K562 (cell line): ENCODE data around the gene PRSS38. TPM values are rescaled to one million over a fixed set of nuclear protein-coding genes. Genes with fewer than 3 reads are reported as not detected.

ENCODE experiments used
- ATAC-seq: fragments of 200-7000 bp; cut with Tn5 transposase; 3 replicates; pipeline ENCODE4 v1.9.1; 2020; ENCODE audit warnings: moderate library complexity
- BruUV-seq: library from RNA; stranded (reverse); fragments of 400-500 nt; replicated peaks from 2 replicates; lab custom pipeline; 2021; lab: Mats Ljungman, UMichigan
- CTCF ChIA-PET: fragments of 300-600 bp; formaldehyde crosslinking; extraction: SDS; loops from one replicate; lab custom pipeline; 2021; ENCODE audit warnings: low intra/inter-chr PET ratio; lab: Yijun Ruan, JAX
- POLR2A ChIA-PET: fragments of 300-600, 350-650 bp; sonication (Branson Sonifier 250); formaldehyde crosslinking; extraction: SDS; loops from one replicate; lab custom pipeline; 2021; ENCODE audit warnings: antibody characterized with exemption, inconsistent platforms; lab: Yijun Ruan, JAX
- DNase-seq, 4 experiments: peaks; one replicate each; pipeline versions ENCODE4 v3.0.0 to v3.0.0-alpha.2; 2011 to 2018; ENCODE audit warnings: low spot score in 3 of 4, mixed read lengths in 3 of 4; ENCODE audit errors: extremely low read depth in 1 of 4
- FAIRE-seq: peaks from 2 replicates; lab custom pipeline; 2011; peaks lifted over from hg19 to GRCh38; lab: Jason Lieb, UNC
- H2AFZ ChIP-seq: 2 replicates; pipeline ENCODE4 v1.6.0; 2011; ENCODE audit warnings: low read depth, low read length, control low read depth, inconsistent platforms
- H3K27ac ChIP-seq: fragments of 200-600 bp; 3 replicates; pipeline ENCODE4 v1.8.0; 2011; ENCODE audit warnings: low read depth, mild to moderate bottlenecking, control low read depth, inconsistent platforms, low read length, moderate library complexity, mixed read lengths; ENCODE audit errors: extremely low read depth
- H3K27me3 ChIP-seq, 2 experiments: fragments of 300-600 bp in 1 of 2; 2 replicates in 1 of 2; 3 replicates in 1 of 2; pipeline versions ENCODE4 v1.6.0 to v1.8.0; 2011; ENCODE audit warnings: inconsistent platforms in 2 of 2, low read length in 2 of 2, mild to moderate bottlenecking in 1 of 2, mixed read lengths in 1 of 2, moderate library complexity in 1 of 2; ENCODE audit not compliant: control insufficient read depth in 2 of 2, insufficient read depth in 2 of 2
- H3K36me3 ChIP-seq: fragments of 300-600 bp; 3 replicates; pipeline ENCODE4 v1.8.0; 2011; ENCODE audit warnings: mild to moderate bottlenecking, low read length, inconsistent platforms; ENCODE audit not compliant: control insufficient read depth, insufficient read depth
- H3K4me1 ChIP-seq, 2 experiments: fragments of 200-600 bp in 1 of 2; replicated peaks in 1 of 2; 2 replicates in 1 of 2; 3 replicates in 1 of 2; pipeline versions ENCODE4 v1.5.1 to v1.8.0; 2011; ENCODE audit warnings: inconsistent platforms in 2 of 2, low read length in 2 of 2, mild to moderate bottlenecking in 1 of 2, mixed read lengths in 1 of 2, moderate library complexity in 1 of 2; ENCODE audit not compliant: control insufficient read depth in 2 of 2, insufficient read depth in 2 of 2
- H3K4me2 ChIP-seq: 2 replicates; pipeline ENCODE4 v1.6.1; 2011; ENCODE audit warnings: low read length, control low read depth, inconsistent platforms, mixed read lengths; ENCODE audit not compliant: insufficient read depth
- H3K4me3 ChIP-seq: fragments of 200-600 bp; sonication (generic), shearing (Covaris generic); 2 replicates; pipeline ENCODE4 v1.5.1; 2016; ENCODE audit warnings: control low read depth, inconsistent platforms
- H3K79me2 ChIP-seq: fragments of 200-600 bp; 3 replicates; pipeline ENCODE4 v1.8.0; 2011; ENCODE audit warnings: low read length, inconsistent platforms; ENCODE audit not compliant: control insufficient read depth, insufficient read depth
- H3K9ac ChIP-seq, 2 experiments: 2 replicates each; pipeline versions ENCODE4 v1.6.0 to v1.6.1; 2011; ENCODE audit warnings: low read depth in 2 of 2, low read length in 2 of 2, control low read depth in 1 of 2, inconsistent platforms in 1 of 2, mild to moderate bottlenecking in 1 of 2, mixed read lengths in 1 of 2; ENCODE audit not compliant: insufficient read depth in 1 of 2
- H3K9me1 ChIP-seq: one replicate; pipeline ENCODE4 v1.6.0; 2011; ENCODE audit warnings: inconsistent platforms, mild to moderate bottlenecking, low read length, moderate library complexity; ENCODE audit not compliant: control insufficient read depth, insufficient read depth
- H3K9me3 ChIP-seq: replicated peaks from 2 replicates; pipeline ENCODE4 v1.5.1; 2011; ENCODE audit warnings: low read depth, low read length, inconsistent platforms; ENCODE audit not compliant: control insufficient read depth, insufficient read depth
- H4K20me1 ChIP-seq: replicated peaks from 2 replicates; pipeline ENCODE4 v1.6.1; 2011; ENCODE audit warnings: low read length, inconsistent platforms, mixed read lengths; ENCODE audit not compliant: control insufficient read depth, insufficient read depth
- HNRNPUL1 ChIP-seq: fragments of 200-400 bp; formaldehyde crosslinking; IDR thresholded peaks from 2 replicates; pipeline ENCODE4 v1.6.1; 2017; ENCODE audit warnings: low read length
- WGBS: fragments of 100-300 bp; shearing (Covaris generic); methylation state at CpG from one replicate; pipeline ENCODE4 v1.1.6; 2016; ENCODE audit warnings: low coverage, mixed read lengths; ENCODE audit not compliant: insufficient coverage; ENCODE audit errors: missing lambda C conversion rate; 5-methylcytosine and 5-hydroxymethylcytosine counted together
- in situ Hi-C: fragments of 300-500 bp; cut with MboI; formaldehyde crosslinking; loops from 4 replicates; pipeline ENCODE4 v1.15.0; 2018; ENCODE audit warnings: inconsistent platforms, mixed read lengths
- intact Hi-C: fragments of 100-400 bp; cut with micrococcal nuclease; formaldehyde crosslinking; loops from 2 replicates; pipeline ENCODE4 v1.14.2; 2022
- polyA plus RNA-seq, 8 experiments: library from polyadenylated mRNA; depleted of rRNA in 4 of 8; stranded (reverse) in 5 of 8; unstranded in 3 of 8; fragments of >200 nt; fragmentation: Nextera tagmentation in 2 of 8; fragmentation: Illumina TruSeq in 1 of 8; extraction: Ambion mirVana in 2 of 8; extraction: Trizol in 1 of 8; gene quantifications; 2 replicates each; pipeline versions ENCODE4 v1.2.1 to v1.2.3, GENCODE V29; 2011 to 2014; ENCODE audit warnings: inconsistent platforms in 1 of 8, missing spikeins in 1 of 8
- total RNA-seq, 7 experiments: library from RNA; depleted of rRNA in 6 of 7; stranded (reverse); fragments of >200 nt in 6 of 7; fragmentation: Illumina TruSeq in 2 of 7; extraction: Trizol in 2 of 7; gene quantifications; 2 replicates each; pipeline versions ENCODE4 v1.2.1 to v1.2.3, GENCODE V29; 2011 to 2021; ENCODE audit warnings: low replicate concordance in 1 of 7
- TF ChIP-seq, protein P1 (sequence below): fragments of 450-650 bp; IDR thresholded peaks from 2 replicates; pipeline ENCODE4 v1.6.1; 2018; ENCODE audit not compliant: partially characterized antibody

PRSS38 gene
- total and polyA plus RNA-seq, 9 of the 15 experiments (the other 6 are each of a cell fraction or from before 2014, with no cell fraction given) = 0.09 to 0.14 TPM; not detected in 7

DNA sequence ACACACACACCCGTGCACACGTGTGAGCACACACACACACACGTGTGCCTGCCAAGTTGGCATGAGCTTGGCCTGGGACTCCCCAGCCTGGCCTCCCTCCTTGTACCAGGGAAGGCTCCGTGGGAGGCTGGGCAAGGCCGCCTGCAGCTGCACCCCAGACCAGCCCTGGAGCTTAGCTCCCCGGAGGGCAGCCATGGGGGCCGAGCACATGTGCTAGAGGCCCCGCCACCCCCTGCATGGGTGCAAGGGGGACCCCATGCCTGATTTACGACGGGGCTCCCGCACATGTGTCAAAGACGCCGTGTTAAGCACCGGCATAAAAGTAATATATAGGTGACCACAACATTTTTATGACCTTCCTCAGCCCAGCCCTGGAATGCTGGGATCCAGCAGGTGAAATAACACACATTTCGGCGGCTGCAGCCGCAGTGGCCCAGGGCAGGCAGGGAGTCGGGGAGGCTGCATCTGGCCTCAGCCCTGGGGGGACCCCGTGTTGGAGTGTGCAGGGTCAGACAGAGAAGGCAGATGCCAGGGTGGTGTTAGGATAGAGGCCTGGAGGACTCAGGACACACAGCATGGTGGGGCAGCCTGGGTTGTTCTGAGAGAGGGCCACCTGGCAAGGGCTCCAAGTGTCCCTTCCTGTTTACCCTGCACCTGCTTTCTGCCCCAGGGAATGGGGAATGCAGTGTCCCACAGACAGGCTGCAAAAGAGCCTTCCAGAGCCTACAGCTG lies 75.9 kb downstream of the PRSS38 start:
- no peak for TF ChIP-seq HNRNPUL1
- TF ChIP-seq, protein P1, sequence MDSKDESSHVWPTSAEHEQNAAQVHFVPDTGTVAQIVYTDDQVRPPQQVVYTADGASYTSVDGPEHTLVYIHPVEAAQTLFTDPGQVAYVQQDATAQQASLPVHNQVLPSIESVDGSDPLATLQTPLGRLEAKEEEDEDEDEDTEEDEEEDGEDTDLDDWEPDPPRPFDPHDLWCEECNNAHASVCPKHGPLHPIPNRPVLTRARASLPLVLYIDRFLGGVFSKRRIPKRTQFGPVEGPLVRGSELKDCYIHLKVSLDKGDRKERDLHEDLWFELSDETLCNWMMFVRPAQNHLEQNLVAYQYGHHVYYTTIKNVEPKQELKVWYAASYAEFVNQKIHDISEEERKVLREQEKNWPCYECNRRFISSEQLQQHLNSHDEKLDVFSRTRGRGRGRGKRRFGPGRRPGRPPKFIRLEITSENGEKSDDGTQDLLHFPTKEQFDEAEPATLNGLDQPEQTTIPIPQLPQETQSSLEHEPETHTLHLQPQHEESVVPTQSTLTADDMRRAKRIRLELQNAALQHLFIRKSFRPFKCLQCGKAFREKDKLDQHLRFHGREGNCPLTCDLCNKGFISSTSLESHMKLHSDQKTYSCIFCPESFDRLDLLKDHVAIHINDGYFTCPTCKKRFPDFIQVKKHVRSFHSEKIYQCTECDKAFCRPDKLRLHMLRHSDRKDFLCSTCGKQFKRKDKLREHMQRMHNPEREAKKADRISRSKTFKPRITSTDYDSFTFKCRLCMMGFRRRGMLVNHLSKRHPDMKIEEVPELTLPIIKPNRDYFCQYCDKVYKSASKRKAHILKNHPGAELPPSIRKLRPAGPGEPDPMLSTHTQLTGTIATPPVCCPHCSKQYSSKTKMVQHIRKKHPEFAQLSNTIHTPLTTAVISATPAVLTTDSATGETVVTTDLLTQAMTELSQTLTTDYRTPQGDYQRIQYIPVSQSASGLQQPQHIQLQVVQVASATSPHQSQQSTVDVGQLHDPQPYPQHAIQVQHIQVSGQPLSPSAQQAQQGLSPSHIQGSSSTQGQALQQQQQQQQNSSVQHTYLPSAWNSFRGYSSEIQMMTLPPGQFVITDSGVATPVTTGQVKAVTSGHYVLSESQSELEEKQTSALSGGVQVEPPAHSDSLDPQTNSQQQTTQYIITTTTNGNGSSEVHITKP = peak; percentile 14
- no TSS peak for BruUV-seq
- Histone ChIP-seq H2AFZ (peak overlapping the region; percentile 30; the same call in 1 of the 2 replicates), H3K4me2 (no peak overlapping the region), H3K4me3 (no peak overlapping the region), H3K9me3 (no peaks in the 10 kb centered on the region), H3K79me2 (no peaks in the 10 kb centered on the region), H3K4me1 (peaks cover 10 to 70% of the 10 kb centered on the region in 2 experiments; a peak in 4 of 5 replicates), H3K9ac (0 out of 4 replicates have a peak overlapping the region, but pooled peaks of 1 of the 2 experiments have one; percentile 10), H4K20me1 (no peaks in the 10 kb centered on the region), H3K27ac (no peak overlapping the region), H3K27me3 (peaks cover 0 to 35% of the 10 kb centered on the region in 2 experiments; a peak in 2 of 5 replicates), H3K36me3 (no peaks in the 10 kb centered on the region), H3K9me1 (no peaks in the 10 kb centered on the region)
- 16% methylated on average over 19 of the region's 19 CpGs for WGBS
- DNase-seq (no peak), FAIRE-seq (no peak), ATAC-seq (no peak)
- ChIA-PET POLR2A (interaction anchor here (0.6 kb wide), 1 partner anchor 40 kb away, joined by 3 read pairs; no protein-coding TSS in a partner anchor), CTCF (no interaction called here)
- intact Hi-C loops = no loop called here
- in situ Hi-C loops = no loop called here
